ENCODE measurements around the gene ENKD1. TPM values are rescaled to one million over a fixed set of nuclear protein-coding genes. Genes with fewer than 3 reads are reported as not detected.

Gene ENKD1
- total RNA-seq, 1 donor from 2014 or later = 23.1 TPM

DNA sequence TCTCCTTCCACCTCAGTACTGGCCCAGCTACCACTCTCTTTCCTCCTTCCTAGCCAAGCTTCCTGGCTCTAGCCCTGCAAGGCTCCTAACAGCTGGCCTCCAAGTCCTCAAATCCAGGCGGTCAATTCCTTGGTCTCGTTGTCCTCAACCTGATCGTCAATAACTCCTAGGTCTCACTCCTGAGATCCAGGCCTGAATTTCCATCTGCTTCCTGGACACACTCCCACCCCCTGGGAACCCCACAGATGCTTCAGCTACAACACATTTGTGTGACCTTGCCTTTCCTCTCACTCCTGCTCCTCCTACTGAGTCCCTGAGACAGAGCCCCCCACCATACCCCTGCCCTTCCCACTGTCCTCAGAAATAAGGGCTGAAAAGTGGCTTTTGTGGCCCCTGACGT lies 2.3 kb downstream of the ENKD1 start:
- no peak for DNase-seq (ENCODE audit: low read depth, low spot score)

DNA sequence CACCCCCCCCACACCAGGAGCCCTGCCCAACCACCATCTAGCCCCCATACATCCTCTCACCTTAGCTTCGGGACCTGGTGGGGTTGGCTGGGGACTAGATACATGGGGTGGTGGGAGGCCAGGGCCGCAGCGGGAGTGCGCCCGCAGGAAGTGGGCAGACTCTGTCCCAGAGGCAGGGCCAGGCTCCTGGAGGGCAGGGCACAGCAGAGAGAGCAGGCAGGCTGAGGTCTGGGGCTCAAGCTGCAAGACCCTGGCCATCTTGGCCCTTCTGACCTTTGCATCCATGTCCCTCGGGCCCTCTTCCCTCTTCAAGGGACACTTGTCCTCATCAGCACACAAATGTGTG lies 2.7 kb downstream of the ENKD1 start:
- DNase-seq (ENCODE audit: low read depth, low spot score) = no peak

DNA sequence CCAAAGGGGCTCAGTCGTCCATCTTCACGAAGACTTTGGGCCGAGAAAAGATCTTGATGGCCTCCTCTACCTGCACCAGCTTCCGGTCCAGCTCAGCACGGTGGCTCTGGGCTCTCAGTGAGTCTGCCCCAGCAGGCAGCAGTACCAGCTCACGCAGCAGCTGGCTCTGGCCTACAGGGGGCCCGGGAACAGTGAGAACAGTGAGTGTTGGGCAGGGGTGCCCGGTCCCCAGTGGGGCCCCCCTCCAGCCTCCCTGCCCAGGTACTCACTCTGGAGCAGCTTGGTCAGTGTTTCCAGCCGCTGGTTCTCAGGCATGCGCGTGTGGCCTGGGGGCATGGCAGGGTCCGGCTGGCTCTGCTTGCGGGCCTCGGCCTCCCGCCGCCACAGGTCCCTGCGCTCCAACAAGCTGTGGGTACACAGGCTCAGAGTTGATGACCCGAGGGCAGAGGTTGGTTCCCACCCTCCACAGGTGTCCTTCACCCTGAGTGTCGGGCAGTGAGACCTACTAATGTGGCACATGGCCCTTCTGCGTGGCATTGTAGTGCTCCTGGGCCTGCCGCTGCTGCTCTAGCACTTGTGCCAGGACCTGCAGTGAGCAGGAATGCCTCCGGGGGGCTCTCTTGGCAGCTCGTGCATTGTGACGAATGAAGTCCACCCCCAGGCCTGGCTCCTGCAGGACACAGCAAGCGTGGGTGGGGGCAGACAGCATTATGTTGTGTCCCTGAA lies 3.2 kb downstream of the ENKD1 start:
- DNase-seq (ENCODE audit: low read depth, low spot score) = no peak

DNA sequence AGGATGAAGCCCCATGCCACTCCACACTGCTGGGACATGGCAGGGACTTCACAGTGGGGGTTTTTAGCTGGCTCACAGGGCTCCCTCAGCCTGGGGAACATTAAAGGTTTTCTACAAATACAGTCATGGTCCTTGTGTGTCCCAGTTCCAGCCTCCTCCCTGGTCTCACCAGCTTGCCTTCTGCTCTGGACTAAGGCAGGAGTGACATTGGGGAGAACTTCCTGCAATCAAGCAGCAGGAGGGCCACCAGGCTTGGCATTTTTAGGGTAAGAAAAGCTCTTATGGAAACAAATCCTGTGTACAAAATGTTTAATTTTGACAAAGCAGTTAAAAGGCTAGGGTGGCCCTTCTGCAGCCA lies 3.9 kb downstream of the ENKD1 start:
- no peak for DNase-seq (ENCODE audit: low read depth, low spot score)

DNA sequence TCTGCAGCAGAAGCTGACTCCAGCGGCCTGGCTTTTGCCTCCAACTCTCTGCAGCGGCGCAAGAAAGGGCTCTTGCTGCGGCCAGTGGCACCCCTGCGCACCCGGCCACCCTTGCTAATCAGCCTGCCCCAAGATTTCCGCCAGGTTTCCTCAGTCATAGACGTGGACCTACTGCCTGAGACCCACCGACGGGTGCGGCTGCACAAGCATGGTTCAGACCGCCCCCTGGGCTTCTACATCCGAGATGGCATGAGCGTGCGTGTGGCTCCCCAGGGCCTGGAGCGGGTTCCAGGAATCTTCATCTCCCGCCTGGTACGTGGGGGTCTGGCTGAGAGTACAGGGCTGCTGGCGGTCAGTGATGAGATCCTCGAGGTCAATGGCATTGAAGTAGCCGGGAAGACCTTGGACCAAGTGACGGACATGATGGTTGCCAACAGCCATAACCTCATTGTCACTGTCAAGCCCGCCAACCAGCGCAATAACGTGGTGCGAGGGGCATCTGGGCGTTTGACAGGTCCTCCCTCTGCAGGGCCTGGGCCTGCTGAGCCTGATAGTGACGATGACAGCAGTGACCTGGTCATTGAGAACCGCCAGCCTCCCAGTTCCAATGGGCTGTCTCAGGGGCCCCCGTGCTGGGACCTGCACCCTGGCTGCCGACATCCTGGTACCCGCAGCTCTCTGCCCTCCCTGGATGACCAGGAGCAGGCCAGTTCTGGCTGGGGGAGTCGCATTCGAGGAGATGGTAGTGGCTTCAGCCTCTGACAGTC lies 4.5 kb downstream of the ENKD1 start:
- DNase-seq (ENCODE audit: low read depth, low spot score) = no peak

DNA sequence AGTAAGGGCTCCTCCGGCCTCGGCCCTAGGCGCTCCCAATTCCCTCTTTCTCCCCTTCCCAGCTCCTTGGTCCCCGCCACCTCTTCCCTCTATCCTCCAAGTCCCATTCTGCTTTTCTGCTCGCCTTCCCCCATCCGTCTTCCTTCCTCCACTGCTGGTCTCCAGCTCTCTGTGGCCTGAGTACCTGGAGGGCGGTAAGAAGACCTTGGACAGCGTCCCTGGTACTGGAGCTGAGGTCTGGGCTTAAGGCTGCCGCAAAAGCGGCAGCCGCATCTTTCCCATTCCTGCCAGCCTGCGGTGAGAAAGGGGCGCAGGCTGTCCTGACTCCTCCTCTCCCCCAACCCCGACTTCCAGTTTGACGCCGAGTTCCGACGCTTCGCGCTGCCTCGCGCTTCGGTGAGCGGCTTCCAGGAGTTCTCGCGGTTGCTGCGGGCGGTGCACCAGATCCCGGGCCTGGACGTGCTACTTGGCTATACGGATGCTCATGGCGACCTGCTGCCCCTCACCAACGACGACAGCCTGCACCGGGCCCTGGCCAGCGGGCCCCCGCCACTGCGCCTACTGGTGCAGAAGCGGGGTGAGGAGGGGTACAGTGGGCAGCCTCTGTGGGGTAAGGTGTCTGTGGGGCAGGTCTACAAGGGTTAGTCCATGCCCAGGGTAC lies 5.3 kb downstream of the ENKD1 start:
- DNase-seq (ENCODE audit: low read depth, low spot score) = no peak

DNA sequence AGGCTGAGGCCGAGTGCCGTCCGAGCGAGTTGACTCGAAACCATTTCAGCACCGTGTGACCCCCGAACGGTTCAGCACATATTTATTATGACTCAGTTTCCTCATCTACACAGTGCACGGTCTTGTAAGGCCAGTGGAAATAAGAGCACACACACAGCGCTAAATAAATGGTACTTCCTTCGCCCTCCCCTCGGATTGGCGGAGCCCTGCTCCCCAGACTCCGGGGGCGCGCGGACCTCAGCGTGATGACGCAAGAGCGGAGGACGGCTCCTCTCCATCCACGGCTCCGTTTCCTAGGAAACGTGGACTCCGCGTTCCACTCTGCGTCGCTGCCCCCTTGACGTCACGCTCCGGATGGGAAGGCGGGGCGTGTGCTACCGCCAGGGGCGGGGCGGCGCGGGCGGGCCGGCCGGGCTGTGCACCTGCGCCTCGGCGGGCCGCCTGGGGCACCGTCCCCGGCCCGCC lies 6.0 kb downstream of the ENKD1 start, which contains the start of gene PARD6A:
Gene PARD6A (plus strand): TSS at position 397 of the 465 bp plus-strand sequence. CDS start 79 bp downstream, outside the sequence.
- peak; percentile 89 for DNase-seq (ENCODE audit: low read depth, low spot score)

DNA sequence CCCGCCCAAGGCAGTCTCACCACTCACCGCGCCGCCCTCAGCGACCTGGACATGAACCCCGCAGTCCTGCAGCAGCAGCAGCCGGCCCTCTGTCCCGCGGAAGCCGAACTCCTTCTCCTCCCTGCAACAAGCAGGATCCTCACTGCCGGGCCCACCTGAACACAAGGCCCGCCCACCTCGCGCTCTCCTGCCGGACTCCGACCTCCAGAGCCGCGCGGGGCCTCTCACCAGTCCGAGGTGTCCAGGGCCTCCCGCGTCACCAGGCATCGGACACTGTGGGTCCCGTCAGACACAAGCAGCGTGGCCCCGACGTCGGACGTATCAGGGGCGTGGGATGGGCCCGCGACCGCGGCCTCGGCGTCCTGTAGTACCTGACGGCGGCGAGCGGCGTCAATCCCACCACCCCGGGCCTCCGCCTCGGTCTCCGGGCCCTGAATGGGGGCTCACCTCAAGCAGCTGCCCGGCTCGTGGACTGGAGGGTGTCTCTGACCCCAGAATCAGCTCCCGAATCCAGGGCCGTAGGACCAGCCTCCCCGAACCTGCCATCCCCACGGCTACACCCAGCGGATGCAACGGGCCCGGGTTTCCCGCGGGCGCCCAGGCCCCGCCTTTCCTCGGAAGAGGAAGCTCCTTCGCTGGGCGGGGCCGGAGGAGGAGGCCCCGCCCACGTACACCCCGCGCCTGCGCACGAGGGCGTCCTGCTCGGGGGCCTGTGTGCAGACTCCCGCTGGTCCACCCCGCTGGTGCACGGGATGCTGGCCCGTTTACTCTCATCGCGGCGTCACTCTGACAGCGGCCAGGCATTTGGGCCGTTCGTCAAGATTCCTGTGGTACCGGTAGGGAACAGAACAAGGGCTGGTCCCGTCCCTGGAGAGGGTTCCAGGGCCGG lies 6.6 kb downstream of the ENKD1 start, which contains the start of gene ACD:
Gene ACD (minus strand): TSS at position 586 of the 889 bp plus-strand sequence. CDS start 40 bp downstream, at position 546.
- no peak for DNase-seq (ENCODE audit: low read depth, low spot score)

DNA sequence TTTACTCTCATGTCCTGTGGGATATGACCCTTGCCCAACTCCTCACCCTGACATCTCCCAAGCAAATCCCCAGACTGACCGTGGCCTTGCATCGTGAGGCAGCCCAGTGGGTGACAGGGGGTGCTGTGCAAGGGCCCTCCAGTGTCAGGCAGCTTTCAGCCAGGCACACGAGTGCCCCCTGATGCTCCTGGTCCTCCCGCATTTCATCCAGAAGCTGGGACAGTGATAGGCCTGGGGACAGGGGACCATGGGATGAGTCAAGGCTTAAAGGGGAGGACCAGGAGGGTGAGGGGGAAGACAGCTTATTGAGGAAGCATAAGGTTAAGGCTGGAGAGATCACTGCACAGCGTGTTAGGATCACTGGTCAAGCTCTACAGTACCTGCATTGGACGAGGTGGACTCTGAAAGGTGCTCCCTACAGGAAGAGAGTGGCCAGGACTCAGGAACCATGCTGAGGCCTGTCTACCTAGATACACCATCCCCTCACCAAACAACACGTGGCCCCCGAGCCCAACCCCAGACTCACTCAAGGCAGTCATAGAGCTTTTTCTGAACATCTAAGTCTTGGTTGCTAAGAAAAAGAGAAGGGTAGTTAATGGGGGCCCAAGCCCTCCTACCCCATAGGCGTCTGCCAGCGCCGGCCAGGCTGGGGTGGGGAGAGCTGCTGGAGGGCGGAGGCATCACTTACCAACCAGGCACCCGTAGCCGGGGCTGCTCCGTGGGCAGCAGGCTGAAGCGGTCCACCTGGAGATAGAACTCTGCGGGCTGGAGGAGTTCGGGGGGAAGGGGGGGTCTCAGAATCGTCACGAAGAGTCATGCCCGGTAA lies 7.5 kb downstream of the ENKD1 start:
- DNase-seq (ENCODE audit: low read depth, low spot score) = no peak

DNA sequence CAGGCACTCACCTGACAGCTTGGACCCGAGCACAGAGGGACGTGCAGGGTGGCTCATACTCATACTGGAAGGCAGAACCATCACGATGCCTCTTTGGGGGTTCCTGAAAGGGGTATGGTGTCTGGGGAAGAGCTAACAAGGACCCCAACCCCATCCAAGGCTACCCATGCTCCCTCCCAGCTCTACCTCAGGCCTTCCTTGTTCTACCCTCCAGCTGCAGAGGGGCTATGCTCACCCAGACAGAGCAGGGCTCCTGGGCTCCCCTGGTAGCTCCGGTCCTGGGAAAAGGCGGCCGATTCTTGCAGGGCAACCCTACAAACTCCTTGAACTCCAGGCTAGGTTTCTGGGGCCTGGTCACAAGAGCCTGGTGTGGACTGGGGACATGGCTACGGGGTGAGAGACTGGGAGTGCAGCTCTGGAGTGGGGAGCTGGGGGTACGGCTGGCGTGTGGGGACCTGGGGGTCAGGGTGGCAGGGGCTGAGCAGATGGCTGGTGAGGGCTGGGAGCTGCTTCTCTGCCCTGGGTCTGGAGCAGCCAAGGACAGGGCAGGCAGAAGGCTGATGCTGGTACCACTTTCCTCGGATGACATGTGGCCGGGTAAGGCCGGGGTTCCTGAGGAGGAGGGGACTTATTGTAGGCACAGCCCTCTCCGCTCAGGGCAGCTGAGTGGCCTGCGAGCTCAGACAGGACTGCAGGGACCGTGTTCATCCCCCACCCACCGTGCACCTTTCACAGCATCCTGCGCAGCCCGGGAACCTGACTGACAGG lies 8.6 kb downstream of the ENKD1 start:
- no peak for DNase-seq (ENCODE audit: low read depth, low spot score)

DNA sequence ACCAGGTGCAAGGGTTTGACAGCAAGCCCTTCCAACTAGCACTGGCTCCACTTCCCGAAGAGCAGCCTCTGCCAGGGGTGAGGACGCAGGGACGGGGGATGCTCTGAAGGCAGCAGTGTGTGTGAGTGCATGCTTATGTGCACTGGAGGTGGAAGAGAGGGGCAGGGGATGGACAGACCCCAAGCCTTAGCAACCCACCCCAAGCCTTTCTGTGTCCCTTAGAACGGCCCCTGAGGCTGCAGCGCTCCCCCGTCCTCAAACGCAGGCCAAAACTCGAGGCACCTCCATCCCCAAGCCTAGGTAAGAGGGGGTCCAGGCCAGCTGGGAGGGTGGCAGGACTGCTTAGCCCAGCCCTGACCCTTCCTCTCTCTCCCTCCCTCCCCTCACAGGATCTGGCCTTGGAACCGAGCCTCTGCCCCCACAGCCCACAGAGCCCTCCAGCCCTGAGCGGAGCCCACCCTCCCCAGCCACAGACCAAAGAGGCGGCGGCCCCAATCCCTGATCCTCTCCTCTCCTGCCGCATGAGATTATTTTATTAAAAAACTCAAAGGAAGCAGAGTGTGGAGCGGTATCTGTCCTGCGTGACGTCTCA lies 9.4 kb downstream of the ENKD1 start:
- DNase-seq (ENCODE audit: low read depth, low spot score) = no peak

DNA sequence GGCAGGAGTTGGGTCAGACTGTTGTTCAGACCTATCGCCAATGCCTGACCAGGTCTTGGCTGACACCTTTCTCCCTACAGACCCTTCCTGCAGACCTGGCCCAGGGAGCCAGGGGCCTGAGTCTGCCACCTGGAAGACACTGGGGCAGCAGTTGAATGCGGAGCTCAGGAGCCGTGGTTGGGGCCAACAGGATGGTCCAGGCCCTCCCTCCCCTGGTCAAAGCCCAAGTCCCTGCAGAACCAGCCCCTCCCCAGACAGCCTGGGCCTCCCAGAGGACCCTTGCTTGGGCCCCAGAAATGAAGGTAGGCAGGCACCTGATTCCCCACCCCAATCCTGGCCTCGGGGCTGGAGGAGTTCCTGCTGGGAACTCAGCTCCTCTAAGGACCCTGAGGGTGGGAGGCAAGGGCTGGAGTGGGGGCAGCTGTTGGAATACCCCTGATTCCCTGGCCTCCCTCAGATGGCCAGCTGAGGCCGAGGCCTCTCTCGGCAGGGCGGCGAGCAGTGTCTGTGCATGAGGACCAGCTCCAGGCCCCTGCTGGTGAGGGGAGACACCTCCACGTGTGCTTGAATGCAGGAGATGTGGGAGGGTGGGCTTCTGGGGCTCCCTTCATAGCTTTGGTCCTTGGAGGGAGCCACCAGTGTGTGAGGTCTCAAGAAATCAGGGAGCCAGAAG lies 10.1 kb downstream of the ENKD1 start:
- no peak for DNase-seq (ENCODE audit: low read depth, low spot score)

DNA sequence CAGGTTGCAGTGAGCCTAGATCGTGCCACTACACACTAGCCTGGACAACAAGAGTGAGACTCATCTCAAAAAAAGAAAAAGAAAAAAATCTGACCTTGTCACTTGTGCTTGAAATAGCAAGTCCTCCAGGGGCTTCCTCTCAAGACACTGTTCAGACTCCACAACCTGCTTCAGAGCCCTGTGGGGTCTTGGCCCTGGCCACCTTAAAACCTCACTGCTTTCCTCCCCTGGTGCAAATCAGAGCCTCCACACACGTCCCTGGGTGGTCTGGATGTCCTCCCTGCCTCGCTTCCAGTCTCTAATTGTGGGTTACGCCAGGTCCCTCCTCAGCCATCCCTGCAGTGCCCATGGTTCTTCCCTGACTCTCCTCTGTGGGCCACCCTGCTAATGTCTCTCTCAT lies 11.2 kb downstream of the ENKD1 start:
- no peak for DNase-seq (ENCODE audit: low read depth, low spot score)

DNA sequence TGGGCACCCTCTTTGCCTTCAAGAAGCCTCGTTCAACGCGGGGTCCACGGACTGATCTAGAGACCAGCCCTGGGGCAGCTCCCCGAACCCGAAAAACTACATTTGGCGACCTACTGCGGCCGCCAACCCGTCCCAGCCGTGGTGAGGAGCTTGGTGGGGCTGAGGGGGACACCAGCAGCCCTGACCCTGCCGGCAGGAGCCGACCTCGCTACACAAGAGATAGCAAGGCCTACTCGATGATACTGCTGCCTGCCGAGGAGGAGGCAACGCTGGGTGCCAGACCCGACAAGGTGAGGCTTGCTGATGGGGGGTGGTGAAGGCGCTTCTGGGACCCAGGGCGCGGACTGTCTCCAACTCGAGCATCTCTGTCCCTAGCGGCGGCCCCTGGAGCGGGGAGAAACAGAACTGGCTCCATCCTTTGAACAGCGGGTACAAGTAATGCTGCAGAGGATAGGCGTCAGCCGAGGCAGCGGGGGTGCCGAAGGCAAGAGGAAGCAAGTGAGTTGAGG lies 12.1 kb downstream of the ENKD1 start:
- no peak for DNase-seq (ENCODE audit: low read depth, low spot score)

DNA sequence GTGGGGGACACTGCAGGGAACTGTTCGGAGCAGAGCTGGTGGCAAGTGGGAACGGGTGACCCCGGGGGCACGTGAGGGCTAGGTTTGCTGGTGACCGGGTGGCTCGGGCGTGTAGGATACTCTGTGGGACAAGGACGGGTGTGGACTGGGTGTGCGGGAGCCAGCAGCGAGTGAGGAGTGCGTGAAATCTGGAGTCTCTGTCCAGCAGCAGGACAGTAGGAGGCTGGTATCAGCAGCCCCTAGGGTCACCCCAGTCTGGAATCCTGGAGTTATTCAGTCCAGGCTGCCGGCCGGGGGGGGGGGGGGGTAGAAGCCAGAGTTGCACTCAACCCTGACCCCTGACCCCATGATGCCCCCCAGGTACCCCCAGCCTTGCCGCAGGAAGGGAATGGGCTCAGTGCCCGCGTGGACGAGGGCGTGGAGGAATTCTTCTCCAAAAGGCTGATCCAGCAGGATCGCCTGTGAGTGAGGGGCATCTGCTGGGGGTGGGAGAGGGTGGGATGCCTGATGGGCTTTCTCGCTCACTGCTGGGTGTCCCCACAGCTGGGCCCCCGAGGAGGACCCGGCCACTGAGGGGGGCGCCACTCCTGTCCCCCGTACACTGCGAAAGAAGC lies 12.7 kb downstream of the ENKD1 start:
- DNase-seq (ENCODE audit: low read depth, low spot score) = no peak

DNA sequence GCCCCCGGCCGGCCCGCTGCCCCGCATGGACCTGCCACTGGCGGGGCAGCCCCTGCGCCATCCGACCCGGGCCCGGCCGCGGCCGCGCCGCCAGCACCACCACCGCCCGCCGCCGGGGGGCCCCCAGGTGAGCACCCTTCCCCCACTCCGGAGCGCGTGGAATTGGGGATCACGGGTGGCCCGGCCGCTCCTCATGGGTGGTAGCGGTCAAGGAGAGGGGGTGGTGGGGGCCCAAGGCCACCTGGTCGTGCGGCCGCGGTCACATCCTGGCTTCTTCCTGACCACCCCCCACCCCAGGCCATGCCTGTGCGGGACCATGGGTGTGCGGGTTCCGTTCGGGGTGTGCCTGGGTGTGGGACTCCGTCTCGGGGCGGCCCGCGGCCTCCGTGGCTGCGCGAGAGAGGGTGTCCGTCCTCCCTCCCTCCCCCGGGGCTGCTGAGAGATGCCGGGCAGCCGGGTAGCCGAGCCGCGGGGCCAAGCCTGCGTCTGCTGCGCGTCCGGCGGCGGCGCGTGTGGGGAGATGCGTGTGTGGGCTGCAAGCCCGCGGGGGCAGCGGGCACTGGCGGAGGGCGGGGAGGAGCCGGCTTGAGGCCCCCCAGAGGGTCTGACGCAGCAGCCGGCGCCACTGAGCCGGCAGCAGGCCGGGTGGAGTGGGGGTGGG lies 13.3 kb downstream of the ENKD1 start:
- no peak for DNase-seq (ENCODE audit: low read depth, low spot score)

DNA sequence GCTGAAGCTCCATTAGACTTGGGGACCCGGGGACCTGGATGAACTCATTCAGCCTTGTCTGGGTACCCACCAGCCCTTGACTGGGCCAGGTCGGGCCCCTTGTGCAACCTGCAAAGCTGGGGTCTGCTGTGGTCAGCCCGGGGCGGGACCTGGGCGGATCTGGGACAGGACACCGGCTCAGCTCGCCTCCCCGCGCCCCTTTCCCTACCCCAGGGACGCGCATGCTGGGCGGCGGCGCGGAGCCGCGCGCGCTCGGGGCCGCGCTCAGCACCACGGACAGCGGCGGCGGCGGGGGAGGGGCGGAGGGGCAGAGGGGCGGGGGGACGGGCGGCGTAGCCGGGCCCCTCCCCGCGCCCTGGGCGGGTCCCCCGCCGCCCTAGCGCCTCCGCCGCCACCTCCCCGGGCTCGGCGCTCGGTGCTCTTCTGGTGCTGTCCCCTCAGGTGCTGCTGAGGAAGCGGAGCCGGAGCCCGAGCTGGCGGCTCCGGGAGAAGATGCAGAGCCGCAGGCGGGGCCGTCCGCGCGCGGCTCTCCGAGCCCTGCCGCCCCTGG lies 13.9 kb downstream of the ENKD1 start:
- no peak for DNase-seq (ENCODE audit: low read depth, low spot score)
